SK-N-SH treated with all-trans-retinoic acid at 6 μM for 48 hours (cell line): ENCODE measurements around the gene DNAJC19.

Experiments
- PATZ1 ChIP-seq: fragments of 250-450 bp; sonication (Bioruptor Pico); IDR thresholded peaks from 2 replicates; pipeline ENCODE4 v1.8.0; 2020; ENCODE audit warnings: mild to moderate bottlenecking, moderate library complexity, borderline replicate concordance
- RARB ChIP-seq: fragments of 250-450 bp; sonication (Bioruptor Pico); IDR thresholded peaks from 2 replicates; pipeline ENCODE4 v1.8.0; 2021; ENCODE audit warnings: mild to moderate bottlenecking, moderate library complexity
- SNAI2 ChIP-seq: fragments of 250-450 bp; sonication (Bioruptor Pico); IDR thresholded peaks from 2 replicates; pipeline ENCODE4 v1.5.0; 2020; ENCODE audit warnings: mild to moderate bottlenecking, moderate library complexity
- ZFP30 ChIP-seq: fragments of 450-650 bp; formaldehyde crosslinking; IDR thresholded peaks from 2 replicates; pipeline ENCODE4 v1.5.0; 2022; ENCODE audit warnings: mild to moderate bottlenecking, moderate library complexity

GRCh38 chr3:180977498-180977897 is 12.0 kb downstream of the DNAJC19 start:
- TF ChIP-seq RARB (CRISPR knock-in tag), result no peak
- no peak for TF ChIP-seq PATZ1 (CRISPR knock-in tag)
- TF ChIP-seq SNAI2 (CRISPR knock-in tag), result no peak
- TF ChIP-seq ZFP30 (CRISPR knock-in tag), result no peak
